HepG2 (cell line): ENCODE results near the gene LUC7L. TPM values are rescaled to one million over a fixed set of nuclear protein-coding genes. Genes with fewer than 3 reads are reported as not detected.

Experiments
- ATAC-seq: fragments of 200-7000 bp; cut with Tn5 transposase; 3 replicates; pipeline ENCODE4 v1.9.1; 2020; ENCODE audit warnings: mild to moderate bottlenecking, moderate library complexity
- BruUV-seq: library from RNA; stranded (reverse); fragments of 400-500 nt; replicated peaks from 2 replicates; lab custom pipeline; 2021; lab: Mats Ljungman, UMichigan
- CTCF ChIA-PET: fragments of 300-600 bp; formaldehyde crosslinking; extraction: SDS; loops from one replicate; lab custom pipeline; 2021; ENCODE audit warnings: low total read pairs, inconsistent platforms, low intra/inter-chr PET ratio; lab: Yijun Ruan, JAX
- POLR2A ChIA-PET: fragments of 350-600 bp; sonication (Branson Sonifier 250); formaldehyde crosslinking; loops from one replicate; lab custom pipeline; 2020; ENCODE audit warnings: antibody characterized with exemption, inconsistent platforms; lab: Yijun Ruan, JAX
- DNase-seq: peaks from one replicate; pipeline ENCODE4 v3.0.0-alpha.2; 2015; ENCODE audit warnings: low spot score
- FAIRE-seq: peaks from 3 replicates; lab custom pipeline; 2011; peaks lifted over from hg19 to GRCh38; lab: Jason Lieb, UNC
- H2AFZ ChIP-seq: one replicate; pipeline ENCODE4 v1.6.1; 2011; ENCODE audit warnings: low read length, inconsistent platforms
- H3K27ac ChIP-seq: fragments of 300-600 bp; 3 replicates; pipeline ENCODE4 v1.8.0; 2011; ENCODE audit warnings: mixed run types, mild to moderate bottlenecking, mixed read lengths, low read length, inconsistent platforms; ENCODE audit not compliant: insufficient read depth; ENCODE audit errors: extremely low read length
- H3K27me3 ChIP-seq, 2 experiments: fragments of 200-600 bp in 1 of 2; 2 replicates in 1 of 2; 3 replicates in 1 of 2; pipeline versions ENCODE4 v1.6.0 to v1.8.0; 2011; ENCODE audit warnings: low read length in 2 of 2, mild to moderate bottlenecking in 2 of 2, moderate library complexity in 2 of 2, inconsistent platforms in 1 of 2; ENCODE audit not compliant: insufficient read depth in 2 of 2, control insufficient read depth in 1 of 2
- H3K36me3 ChIP-seq, 2 experiments: fragments of 200-600 bp in 1 of 2; replicated peaks in 1 of 2; 2 replicates in 1 of 2; 3 replicates in 1 of 2; pipeline versions ENCODE4 v1.5.1 to v1.8.0; 2011; ENCODE audit warnings: low read length in 2 of 2, inconsistent platforms in 1 of 2; ENCODE audit not compliant: insufficient read depth in 2 of 2, control insufficient read depth in 1 of 2
- H3K4me1 ChIP-seq: 2 replicates; pipeline ENCODE4 v1.5.1; 2012; ENCODE audit warnings: low read length, inconsistent platforms; ENCODE audit not compliant: insufficient read depth
- H3K4me2 ChIP-seq: 2 replicates; pipeline ENCODE4 v1.6.0; 2011; ENCODE audit warnings: low read depth, low read length, inconsistent platforms
- H3K4me3 ChIP-seq, 3 experiments: fragments of 200-600 bp in 1 of 3; sonication (generic), shearing (Covaris generic) in 1 of 3; replicated peaks in 1 of 3; 2 replicates each; pipeline ENCODE4 v1.5.1; 2011 to 2016; ENCODE audit warnings: low read length in 3 of 3, inconsistent platforms in 2 of 3, low read depth in 2 of 3, mild to moderate bottlenecking in 2 of 3, control low read depth in 1 of 3, mixed read lengths in 1 of 3; ENCODE audit not compliant: insufficient read depth in 1 of 3
- H3K79me2 ChIP-seq: one replicate; pipeline ENCODE4 v1.6.1; 2011; ENCODE audit warnings: low read length, inconsistent platforms; ENCODE audit not compliant: insufficient read depth
- H3K9ac ChIP-seq: 2 replicates; pipeline ENCODE4 v1.6.0; 2011; ENCODE audit warnings: mild to moderate bottlenecking, low read depth, low read length, inconsistent platforms; ENCODE audit not compliant: insufficient read depth
- H3K9me3 ChIP-seq: 2 replicates; pipeline ENCODE4 v1.5.1; 2012; ENCODE audit warnings: mild to moderate bottlenecking, low read length
- H4K20me1 ChIP-seq: 2 replicates; pipeline ENCODE4 v1.6.0; 2011; ENCODE audit warnings: inconsistent platforms, mild to moderate bottlenecking, low read length, moderate library complexity; ENCODE audit not compliant: insufficient read depth
- ATAD3A ChIP-seq: sonication (generic); formaldehyde crosslinking; IDR thresholded peaks from 2 replicates; pipeline ENCODE4 v1.4.0; 2020; ENCODE audit warnings: missing genetic modification reagents
- BRCA1 ChIP-seq: sonication (generic); formaldehyde crosslinking; IDR thresholded peaks from 2 replicates; pipeline ENCODE4 v1.4.0; 2020; ENCODE audit warnings: missing genetic modification reagents
- GZF1 ChIP-seq: sonication (generic); formaldehyde crosslinking; IDR thresholded peaks from 2 replicates; pipeline ENCODE4 v1.5.1; 2020; ENCODE audit warnings: mild to moderate bottlenecking, missing genetic modification reagents
- HDAC2 ChIP-seq: sonication (generic); formaldehyde crosslinking; IDR thresholded peaks from 2 replicates; pipeline ENCODE4 v1.4.0; 2020; ENCODE audit warnings: missing genetic modification reagents
- KLF13 ChIP-seq: sonication (generic); formaldehyde crosslinking; IDR thresholded peaks from 2 replicates; pipeline ENCODE4 v1.4.0; 2020; ENCODE audit warnings: mild to moderate bottlenecking, missing genetic modification reagents
- MAZ ChIP-seq, 2 experiments: sonication (generic) in 1 of 2; formaldehyde crosslinking in 1 of 2; IDR thresholded peaks; 2 replicates each; pipeline versions ENCODE4 v1.5.0 to v1.6.1; 2012 to 2020; ENCODE audit warnings: low read depth in 2 of 2, mild to moderate bottlenecking in 2 of 2, borderline replicate concordance in 1 of 2, improper control_type of control experiment in 1 of 2, low read length in 1 of 2, missing genetic modification reagents in 1 of 2, moderate library complexity in 1 of 2
- RARA ChIP-seq: IDR thresholded peaks from 2 replicates; pipeline ENCODE4 v1.6.1; 2016; ENCODE audit warnings: missing genetic modification reagents, missing compliant biosample characterization
- REXO4 ChIP-seq: sonication (generic); formaldehyde crosslinking; IDR thresholded peaks from 2 replicates; pipeline ENCODE4 v1.8.0; 2022; ENCODE audit warnings: missing genetic modification reagents, mild to moderate bottlenecking, borderline replicate concordance
- ZBTB2 ChIP-seq: sonication (generic); formaldehyde crosslinking; IDR thresholded peaks from 2 replicates; pipeline ENCODE4 v1.8.0; 2022; ENCODE audit warnings: low read depth, missing genetic modification reagents
- ZBTB49 ChIP-seq: sonication (generic); formaldehyde crosslinking; IDR thresholded peaks from 2 replicates; pipeline ENCODE4 v1.4.0; 2020; ENCODE audit warnings: missing genetic modification reagents, borderline replicate concordance
- ZNF496 ChIP-seq: sonication (generic); formaldehyde crosslinking; IDR thresholded peaks from 2 replicates; pipeline ENCODE4 v1.8.1; 2023; ENCODE audit warnings: mild to moderate bottlenecking, moderate library complexity, missing genetic modification reagents; ENCODE audit not compliant: insufficient replicate concordance
- ZNF547 ChIP-seq: sonication (generic); formaldehyde crosslinking; IDR thresholded peaks from 2 replicates; pipeline ENCODE4 v1.5.1; 2020; ENCODE audit warnings: mild to moderate bottlenecking, missing genetic modification reagents
- ZNF710 ChIP-seq: sonication (generic); formaldehyde crosslinking; IDR thresholded peaks from 2 replicates; pipeline ENCODE4 v1.5.0; 2020; ENCODE audit warnings: mild to moderate bottlenecking, missing genetic modification reagents, borderline replicate concordance
- ZNF713 ChIP-seq: sonication (generic); formaldehyde crosslinking; IDR thresholded peaks from 2 replicates; pipeline ENCODE4 v1.4.0; 2020; ENCODE audit warnings: mild to moderate bottlenecking, missing genetic modification reagents
- WGBS: methylation state at CpG from one replicate; pipeline ENCODE4 v1.1.6; 2017; ENCODE audit warnings: low lambda C conversion rate; 5-methylcytosine and 5-hydroxymethylcytosine counted together
- in situ Hi-C: cut with HindIII; loops from 2 replicates; pipeline ENCODE4 v1.10.0; 2017; ENCODE audit warnings: low pct_unique_long_range_greater_than_20kb; ENCODE audit not compliant: extremely low pct_ligation_motif_present
- intact Hi-C: fragments of 100-400 bp; cut with micrococcal nuclease; formaldehyde crosslinking; loops from one replicate; pipeline ENCODE4 v1.10.0; 2022; ENCODE audit not compliant: unreplicated experiment
- polyA plus RNA-seq, 8 experiments: library from polyadenylated mRNA; depleted of rRNA in 3 of 8; stranded (reverse) in 7 of 8; unstranded in 1 of 8; fragments of >200 nt; fragmentation: Illumina TruSeq in 4 of 8; extraction: Trizol in 4 of 8; gene quantifications; 2 replicates each; pipeline versions ENCODE4 v1.2.1 to v1.2.3, GENCODE V29; 2011 to 2016; ENCODE audit warnings: low read depth in 4 of 8, missing spikeins in 1 of 8, mixed read lengths in 1 of 8; ENCODE audit not compliant: insufficient read depth in 1 of 8
- total RNA-seq, 5 experiments: library from RNA; depleted of rRNA; stranded (reverse); fragments of >200 nt; fragmentation: Illumina TruSeq; extraction: Trizol; gene quantifications; 2 replicates each; pipeline ENCODE4 v1.2.3, GENCODE V29; 2016; ENCODE audit warnings: low read depth in 1 of 5

LUC7L gene
- total and polyA plus RNA-seq, 2 of the 13 experiments (the other 11 are each of a cell fraction or from before 2014, with no cell fraction given): 48.7 to 56.9 TPM

GRCh38 chr16:185691-186090 is 43.6 kb downstream of the LUC7L start:
- ChIA-PET POLR2A (no interaction called here), CTCF (no interaction called here)
- no peaks in the 10 kb centered on the region for H3K27me3 ChIP-seq
- DNase-seq (no peak), FAIRE-seq (no peak), ATAC-seq (no peak)
- H3K9me3 ChIP-seq: no peaks in the 10 kb centered on the region
- H3K4me3 ChIP-seq: no peak overlapping the region
- H2AFZ ChIP-seq: no peak overlapping the region
- H3K4me2 ChIP-seq: no peak overlapping the region
- peaks cover 11% of the 10 kb centered on the region; the same call in 1 of the 2 replicates for H3K4me1 ChIP-seq
- H3K27ac ChIP-seq: no peak overlapping the region
- H4K20me1 ChIP-seq: 0 out of 2 replicates have a peak, but pooled peaks cover 4% of the 10 kb centered on the region
- intact Hi-C loops: no loop called here
- in situ Hi-C loops: no loop called here
- peaks cover 15 to 27% of the 10 kb centered on the region in 2 experiments for H3K36me3 ChIP-seq
- no TSS peak for BruUV-seq
- H3K79me2 ChIP-seq: no peaks in the 10 kb centered on the region
- no peak overlapping the region for H3K9ac ChIP-seq
- 94% methylated on average over 11 of the region's 11 CpGs for WGBS
- no peak for TF ChIP-seq REXO4
- no peak for TF ChIP-seq ZNF496 (CRISPR knock-in tag)
- no peak for TF ChIP-seq ATAD3A (CRISPR knock-in tag)
- no peak for TF ChIP-seq ZNF547
- TF ChIP-seq RARA: no peak
- TF ChIP-seq GZF1 (CRISPR knock-in tag): no peak
- TF ChIP-seq BRCA1 (CRISPR knock-in tag): no peak
- TF ChIP-seq ZNF713 (CRISPR knock-in tag): no peak
- TF ChIP-seq KLF13 (CRISPR knock-in tag): no peak
- TF ChIP-seq HDAC2 (CRISPR knock-in tag): no peak
- no peak for TF ChIP-seq MAZ (IDR thresholded peaks at IDR 0.05; ENCODE audit: borderline replicate concordance, low read depth, low read length)
- no peak for TF ChIP-seq MAZ (CRISPR knock-in tag; IDR thresholded peaks at IDR 0.05; ENCODE audit: low read depth)
- TF ChIP-seq ZNF710 (CRISPR knock-in tag): no peak
- no peak for TF ChIP-seq ZBTB49 (CRISPR knock-in tag)
- TF ChIP-seq ZBTB2 (CRISPR knock-in tag): no peak
